Stimulated activated CD8-positive, alpha-beta memory T cell treated with anti-CD3 and anti-CD28 coated beads, Interleukin-4, amount 100 ng/mL, for 24 hours (primary cell): ENCODE measurements around the gene IFT81.
"Not testable (repeated sequence)": the region's sequence is repeated elsewhere in the genome, so short reads cannot be mapped to it uniquely, and the experiment has no call there.

Experiments used
- DNase-seq: peaks from one replicate; pipeline ENCODE4 v3.0.0-alpha.2; 2020; ENCODE audit warnings: low read depth

Gene IFT81

DNA sequence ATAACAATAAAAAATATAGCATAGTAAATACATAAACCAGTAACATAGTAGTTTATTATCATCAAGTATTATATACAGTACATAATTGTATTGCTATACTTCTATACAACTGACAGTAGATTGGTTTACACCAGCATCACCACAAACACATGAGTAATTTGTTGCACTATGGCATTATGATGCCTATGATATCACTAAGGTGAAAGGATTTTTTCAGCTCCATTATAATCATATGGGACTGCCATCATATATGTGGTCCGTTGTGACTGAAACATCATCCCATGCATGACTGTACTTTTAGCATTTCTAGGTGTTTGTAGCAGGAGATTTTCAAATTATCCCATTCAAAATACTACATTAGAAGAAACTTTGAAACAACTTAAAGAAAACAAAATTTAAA lies 77.8 kb downstream of the IFT81 start:
- DNase-seq: no peak

- DNase-seq: no peak
These were observed 79.4 kb downstream of the IFT81 start for GRCh38 chr12:110203546-110203945.

DNA sequence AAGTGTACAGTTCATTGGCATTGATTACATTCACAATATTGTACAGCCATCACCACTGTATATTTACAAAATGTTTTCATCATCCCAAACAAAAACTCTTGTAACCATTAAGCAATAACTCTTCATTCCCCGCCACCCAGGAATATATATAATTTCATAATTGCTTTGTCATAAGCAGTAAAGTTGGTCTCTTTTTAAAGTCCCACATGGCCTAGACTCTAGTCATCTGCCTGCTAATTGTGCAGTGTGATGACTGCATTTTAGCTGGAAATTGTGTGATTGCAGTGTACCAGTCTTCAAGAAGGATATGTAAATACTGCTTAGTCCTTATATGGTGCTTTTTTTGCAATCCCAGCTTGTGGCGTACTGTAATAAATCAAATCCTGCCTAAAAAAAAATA lies 81.8 kb downstream of the IFT81 start:
- no peak for DNase-seq

- DNase-seq: not testable (repeated sequence)
These were observed 87.7 kb downstream of the IFT81 start for GRCh38 chr12:110211639-110212536.

GRCh38 chr12:110217996-110218674 lies 94.0 kb downstream of the IFT81 start:
- DNase-seq: no peak

GRCh38 chr12:110222027-110222426 lies 97.9 kb downstream of the IFT81 start:
- DNase-seq: no peak

- DNase-seq: no peak
These were observed 98.3 kb downstream of the IFT81 start for GRCh38 chr12:110222433-110222832.

GRCh38 chr12:110223777-110224378 lies 99.7 kb downstream of the IFT81 start:
- DNase-seq: no peak

GRCh38 chr12:110224379-110225304 lies 100.5 kb downstream of the IFT81 start:
- no peak for DNase-seq

DNA sequence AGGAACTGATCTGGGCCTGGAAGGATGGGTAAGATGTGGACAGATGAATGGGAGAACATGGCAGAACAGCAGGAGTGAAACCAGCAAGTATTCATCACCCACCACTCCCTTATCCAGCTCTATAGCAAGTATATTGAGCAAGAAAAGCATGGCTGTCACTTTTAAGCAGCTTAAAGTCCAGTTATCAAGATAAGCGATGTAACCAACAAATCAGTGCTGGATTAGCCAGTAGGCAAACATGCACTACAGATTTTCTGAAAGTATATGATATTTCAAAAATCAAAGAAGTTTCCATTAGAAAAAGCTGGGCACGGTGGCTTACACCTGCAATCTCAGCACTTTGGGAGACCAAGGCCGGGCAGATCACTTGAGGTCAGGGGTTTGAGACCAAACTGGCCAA lies 103.0 kb downstream of the IFT81 start:
- no peak for DNase-seq

- not testable (repeated sequence) for DNase-seq
These were observed 104.2 kb downstream of the IFT81 start for GRCh38 chr12:110228348-110228747.

GRCh38 chr12:110228756-110229155 lies 104.6 kb downstream of the IFT81 start:
- DNase-seq: no peak

- no peak for DNase-seq
These were observed 105.3 kb downstream of the IFT81 start for GRCh38 chr12:110229409-110229808.

GRCh38 chr12:110230655-110231054 lies 106.5 kb downstream of the IFT81 start:
- no peak for DNase-seq

GRCh38 chr12:110233212-110233903 lies 109.2 kb downstream of the IFT81 start:
- DNase-seq: no peak

- DNase-seq: no peak
These were observed 110.2 kb downstream of the IFT81 start for GRCh38 chr12:110234331-110234751.

GRCh38 chr12:110234755-110235154 lies 110.6 kb downstream of the IFT81 start:
- no peak for DNase-seq

GRCh38 chr12:110235383-110235782 lies 111.2 kb downstream of the IFT81 start:
- no peak for DNase-seq

- DNase-seq: no peak
These were observed 119.1 kb downstream of the IFT81 start for GRCh38 chr12:110243227-110243626.

DNA sequence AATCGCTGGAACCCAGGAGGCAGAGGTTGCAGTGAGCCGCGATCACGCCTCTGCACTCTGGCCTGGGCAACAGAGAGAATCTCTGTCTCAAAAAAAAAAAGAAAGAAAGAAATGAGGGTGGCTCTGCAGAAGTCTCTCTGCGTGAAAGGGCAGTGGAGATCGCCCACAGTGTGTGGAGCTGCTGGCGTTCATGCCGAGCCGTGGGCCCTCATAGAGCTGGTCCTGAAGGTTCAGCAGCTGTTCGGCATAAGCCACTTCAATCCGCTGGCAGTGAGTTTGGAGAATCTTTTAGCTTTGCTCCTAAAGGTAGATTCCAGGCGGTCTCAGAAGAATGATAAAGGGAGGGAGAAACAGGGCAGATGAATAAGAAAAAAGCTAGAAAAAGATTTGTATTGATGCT lies 120.2 kb downstream of the IFT81 start:
- DNase-seq: no peak

DNA sequence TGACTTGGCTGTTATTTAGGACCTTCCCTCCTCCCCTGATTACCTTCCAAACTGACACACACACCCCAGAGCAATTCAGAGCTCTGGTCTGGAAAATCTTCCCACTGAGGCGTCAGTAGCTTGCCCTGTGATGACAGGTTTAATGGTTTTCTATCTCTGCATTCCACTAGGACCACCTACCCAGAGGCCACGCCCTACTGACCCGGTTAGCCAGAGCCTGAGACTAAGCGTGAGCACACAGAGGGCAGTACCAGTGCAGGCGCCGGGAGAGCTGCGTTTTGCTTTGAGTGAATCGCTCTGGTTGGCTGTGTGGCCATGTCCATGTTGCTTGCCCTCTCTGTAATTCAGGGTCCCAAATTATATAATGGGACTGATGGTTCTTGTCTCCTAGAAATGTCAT lies 120.7 kb downstream of the IFT81 start:
- no peak for DNase-seq
